GM18951 (cell line): ENCODE data around the gene MYO5B.

ENCODE experiments used
- POLR2A ChIP-seq: IDR thresholded peaks from 4 replicates; pipeline ENCODE4 v1.6.1; 2011; ENCODE audit warnings: mild to moderate bottlenecking; ENCODE audit not compliant: insufficient read length, insufficient read depth; ENCODE audit errors: extremely low read depth
- in situ Hi-C: fragments of 300-500 bp; cut with MboI; formaldehyde crosslinking; loops from one replicate; pipeline ENCODE4 v1.12.0; 2022; ENCODE audit warnings: low sequenced_read_pairs, mixed read lengths, inconsistent platforms; ENCODE audit not compliant: unreplicated experiment

MYO5B gene

GRCh38 chr18:50195689-50196088 lies 742 bp upstream of the MYO5B start:
- no peak for TF ChIP-seq POLR2A
- in situ Hi-C loops: no loop called here

- in situ Hi-C loops: no loop called here
- TF ChIP-seq POLR2A: no peak
Measured at GRCh38 chr18:50193796-50194630, 934 bp downstream of the MYO5B start.

- TF ChIP-seq POLR2A: no peak
- in situ Hi-C loops: no loop called here
Measured at GRCh38 chr18:50192995-50193795, 1.8 kb downstream of the MYO5B start.

GRCh38 chr18:50190926-50191325 lies 4.0 kb downstream of the MYO5B start:
- TF ChIP-seq POLR2A: no peak
- in situ Hi-C loops: no loop called here

GRCh38 chr18:50190236-50190635 lies 4.7 kb downstream of the MYO5B start:
- in situ Hi-C loops: no loop called here
- no peak for TF ChIP-seq POLR2A

- in situ Hi-C loops: no loop called here
- TF ChIP-seq POLR2A: no peak
Measured at GRCh38 chr18:50189160-50189559, 5.8 kb downstream of the MYO5B start.

- in situ Hi-C loops: no loop called here
- TF ChIP-seq POLR2A: no peak
Measured at GRCh38 chr18:50188652-50189051, 6.3 kb downstream of the MYO5B start.

- no peak for TF ChIP-seq POLR2A
- in situ Hi-C loops: no loop called here
Measured at GRCh38 chr18:50187659-50188058, 7.3 kb downstream of the MYO5B start.

GRCh38 chr18:50186385-50186784 lies 8.6 kb downstream of the MYO5B start:
- in situ Hi-C loops: no loop called here

GRCh38 chr18:50183556-50183955 lies 11.4 kb downstream of the MYO5B start:
- no peak for TF ChIP-seq POLR2A
- in situ Hi-C loops: no loop called here

More at GRCh38 chr18:50186385-50186784, 8.6 kb downstream of the MYO5B start:
- TF ChIP-seq POLR2A: no peak

- in situ Hi-C loops: no loop called here
Measured at GRCh38 chr18:50182511-50182910, 12.4 kb downstream of the MYO5B start.

GRCh38 chr18:50181590-50181989 lies 13.4 kb downstream of the MYO5B start:
- no peak for TF ChIP-seq POLR2A
- in situ Hi-C loops: no loop called here

More at GRCh38 chr18:50182511-50182910, 12.4 kb downstream of the MYO5B start:
- TF ChIP-seq POLR2A: no peak

- no peak for TF ChIP-seq POLR2A
- in situ Hi-C loops: no loop called here
Measured at GRCh38 chr18:50179465-50179864, 15.5 kb downstream of the MYO5B start.

- TF ChIP-seq POLR2A: no peak
- in situ Hi-C loops: no loop called here
Measured at GRCh38 chr18:50177294-50177992, 17.5 kb downstream of the MYO5B start.

- TF ChIP-seq POLR2A: no peak
- in situ Hi-C loops: no loop called here
Measured at GRCh38 chr18:50172367-50172766, 22.6 kb downstream of the MYO5B start.
